ENCODE data around the gene TMEM98.
"Not testable (repeated sequence)": the region's sequence is repeated elsewhere in the genome, so short reads cannot be mapped to it uniquely, and the experiment has no call there.

Gene TMEM98

GRCh38 chr17:32954477-32954876, 26.5 kb downstream of the TMEM98 start:
- no peak for DNase-seq (ENCODE audit: extremely low read depth, low read depth)

GRCh38 chr17:32955155-32955554, 27.2 kb downstream of the TMEM98 start:
- no peak for TF ChIP-seq CTCF (IDR thresholded peaks at IDR 0.05; ENCODE audit: low read depth, low read length)
- DNase-seq (ENCODE audit: extremely low read depth, low read depth): no peak

More at GRCh38 chr17:32954477-32954876, 26.5 kb downstream of the TMEM98 start:
- no peak for TF ChIP-seq CTCF (IDR thresholded peaks at IDR 0.05; ENCODE audit: low read depth, low read length)

- TF ChIP-seq CTCF (IDR thresholded peaks at IDR 0.05; ENCODE audit: low read depth, low read length): no peak
- no peak for DNase-seq (ENCODE audit: extremely low read depth, low read depth)
Measured at GRCh38 chr17:32956240-32956970, 28.5 kb downstream of the TMEM98 start.

- no peak for TF ChIP-seq CTCF (IDR thresholded peaks at IDR 0.05; ENCODE audit: low read depth, low read length)
- DNase-seq (ENCODE audit: extremely low read depth, low read depth): peak; percentile 72
Measured at GRCh38 chr17:32958418-32958817, 30.5 kb downstream of the TMEM98 start.

- TF ChIP-seq CTCF (IDR thresholded peaks at IDR 0.05; ENCODE audit: low read depth, low read length): no peak
- DNase-seq (ENCODE audit: extremely low read depth, low read depth): no peak
Measured at GRCh38 chr17:32960815-32961214, 32.9 kb downstream of the TMEM98 start.

- TF ChIP-seq CTCF (IDR thresholded peaks at IDR 0.05; ENCODE audit: low read depth, low read length): no peak
- no peak for DNase-seq (ENCODE audit: extremely low read depth, low read depth)
Measured at GRCh38 chr17:32962320-32962711, 34.4 kb downstream of the TMEM98 start.

GRCh38 chr17:32964541-32964940, 36.6 kb downstream of the TMEM98 start:
- no peak for TF ChIP-seq CTCF (IDR thresholded peaks at IDR 0.05; ENCODE audit: low read depth, low read length)
- no peak for DNase-seq (ENCODE audit: extremely low read depth, low read depth)

GRCh38 chr17:32969231-32969630, 41.3 kb downstream of the TMEM98 start:
- not testable (repeated sequence) for DNase-seq (ENCODE audit: extremely low read depth, low read depth)

Data from AG09319 (cell line).